IPS-20b (cell line): ENCODE measurements around the gene NF1.
"Not testable (repeated sequence)": the region's sequence is repeated elsewhere in the genome, so short reads cannot be mapped to it uniquely, and the experiment has no call there.

Source experiments
- H3K27ac ChIP-seq: one replicate; pipeline ENCODE4 v1.5.1; 2013; ENCODE audit warnings: low read length
- H3K27me3 ChIP-seq: 2 replicates; pipeline ENCODE4 v1.6.1; 2013; ENCODE audit warnings: mild to moderate bottlenecking, low read length, inconsistent platforms; ENCODE audit not compliant: insufficient read depth
- H3K36me3 ChIP-seq: 2 replicates; pipeline ENCODE4 v1.6.1; 2013; ENCODE audit warnings: low read depth, mild to moderate bottlenecking, inconsistent platforms, low read length, moderate library complexity; ENCODE audit not compliant: insufficient read depth
- H3K4me1 ChIP-seq: 2 replicates; pipeline ENCODE4 v1.6.1; 2013; ENCODE audit warnings: mild to moderate bottlenecking, control low read depth, inconsistent platforms, low read length, moderate library complexity; ENCODE audit not compliant: insufficient read depth
- H3K4me3 ChIP-seq: 2 replicates; pipeline ENCODE4 v1.5.1; 2013; ENCODE audit warnings: mild to moderate bottlenecking, low read length, inconsistent platforms
- H3K9ac ChIP-seq: 2 replicates; pipeline ENCODE4 v1.6.1; 2013; ENCODE audit warnings: low read depth, mild to moderate bottlenecking, inconsistent platforms, low read length, moderate library complexity
- H3K9me3 ChIP-seq: 2 replicates; pipeline ENCODE4 v1.6.1; 2013; ENCODE audit warnings: mild to moderate bottlenecking, low read depth, low read length, inconsistent platforms; ENCODE audit not compliant: insufficient read depth

NF1 gene

DNA sequence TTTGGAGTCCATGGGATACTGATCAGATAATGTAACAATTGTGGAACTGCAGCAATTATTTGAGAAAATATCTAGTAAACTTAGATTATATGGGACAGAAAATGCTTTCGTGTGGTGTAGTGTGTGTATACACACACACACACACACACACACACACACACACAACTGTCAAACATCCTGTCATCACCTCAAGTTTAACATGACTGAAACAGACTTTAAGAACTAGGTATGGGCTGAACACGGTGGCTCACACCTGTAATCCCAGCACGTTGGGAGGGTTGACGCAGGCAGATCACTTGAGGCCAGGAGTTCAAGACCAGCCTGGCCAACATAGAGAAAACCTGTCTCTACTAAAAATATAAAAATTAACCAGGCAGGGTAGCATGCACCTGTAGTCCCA is 227.2 kb downstream of the NF1 start:
- no peak overlapping the region for H3K27ac ChIP-seq
- H3K36me3 ChIP-seq, result no peaks in the 10 kb centered on the region; the same call in 1 of the 2 replicates

GRCh38 chr17:31323551-31323950 is 228.8 kb downstream of the NF1 start:
- Histone ChIP-seq H3K9ac (no peak overlapping the region), H3K27ac (no peak overlapping the region), H3K9me3 (no peaks in the 10 kb centered on the region), H3K4me1 (no peaks in the 10 kb centered on the region), H3K4me3 (no peak overlapping the region), H3K27me3 (no peaks in the 10 kb centered on the region), H3K36me3 (peaks cover 7% of the 10 kb centered on the region)

More for the DNA sequence above, 227.2 kb downstream of the NF1 start:
- Histone ChIP-seq H3K27me3 (no peaks in the 10 kb centered on the region), H3K4me3 (no peak overlapping the region), H3K9me3 (no peaks in the 10 kb centered on the region), H3K4me1 (no peaks in the 10 kb centered on the region), H3K9ac (no peak overlapping the region)

DNA sequence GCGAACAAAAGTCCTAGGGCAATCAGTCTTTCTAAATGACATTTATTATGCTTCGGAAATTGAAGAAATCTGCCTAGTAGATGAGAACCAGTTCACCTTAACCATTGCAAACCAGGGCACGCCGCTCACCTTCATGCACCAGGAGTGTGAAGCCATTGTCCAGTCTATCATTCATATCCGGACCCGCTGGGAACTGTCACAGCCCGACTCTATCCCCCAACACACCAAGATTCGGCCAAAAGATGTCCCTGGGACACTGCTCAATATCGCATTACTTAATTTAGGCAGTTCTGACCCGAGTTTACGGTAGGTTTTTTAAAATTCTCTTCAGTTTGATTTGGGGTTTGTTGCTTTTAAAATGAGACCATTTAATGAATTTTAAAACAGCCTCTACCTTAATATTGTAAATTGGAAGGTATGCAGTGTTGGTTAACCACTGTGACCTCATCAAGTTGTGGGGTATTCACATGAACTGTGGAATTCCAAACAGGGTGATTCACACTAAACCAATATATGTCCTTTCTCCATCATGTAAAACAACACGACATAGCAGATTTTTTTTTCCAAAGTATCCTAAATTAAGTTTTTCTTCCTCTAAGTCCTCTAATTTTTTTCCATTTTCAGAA is 232.9 kb downstream of the NF1 start:
- Histone ChIP-seq H3K4me1 (no peaks in the 10 kb centered on the region), H3K9me3 (no peaks in the 10 kb centered on the region), H3K4me3 (no peak overlapping the region), H3K36me3 (peaks cover 12% of the 10 kb centered on the region), H3K9ac (no peak overlapping the region), H3K27ac (no peak overlapping the region), H3K27me3 (no peaks in the 10 kb centered on the region)

GRCh38 chr17:31328160-31328535 is 233.4 kb downstream of the NF1 start:
- Histone ChIP-seq H3K27me3 (no peaks in the 10 kb centered on the region), H3K4me3 (no peak overlapping the region), H3K9me3 (no peaks in the 10 kb centered on the region), H3K27ac (no peak overlapping the region), H3K4me1 (no peaks in the 10 kb centered on the region), H3K9ac (no peak overlapping the region), H3K36me3 (peaks cover 12% of the 10 kb centered on the region)

- no peak overlapping the region for H3K9ac ChIP-seq
- no peaks in the 10 kb centered on the region for H3K4me1 ChIP-seq
- no peaks in the 10 kb centered on the region for H3K27me3 ChIP-seq
- no peaks in the 10 kb centered on the region for H3K9me3 ChIP-seq
- peaks cover 12% of the 10 kb centered on the region for H3K36me3 ChIP-seq
- H3K4me3 ChIP-seq, result no peak overlapping the region
- no peak overlapping the region for H3K27ac ChIP-seq
These were observed 234.4 kb downstream of the NF1 start for GRCh38 chr17:31329221-31329620.

DNA sequence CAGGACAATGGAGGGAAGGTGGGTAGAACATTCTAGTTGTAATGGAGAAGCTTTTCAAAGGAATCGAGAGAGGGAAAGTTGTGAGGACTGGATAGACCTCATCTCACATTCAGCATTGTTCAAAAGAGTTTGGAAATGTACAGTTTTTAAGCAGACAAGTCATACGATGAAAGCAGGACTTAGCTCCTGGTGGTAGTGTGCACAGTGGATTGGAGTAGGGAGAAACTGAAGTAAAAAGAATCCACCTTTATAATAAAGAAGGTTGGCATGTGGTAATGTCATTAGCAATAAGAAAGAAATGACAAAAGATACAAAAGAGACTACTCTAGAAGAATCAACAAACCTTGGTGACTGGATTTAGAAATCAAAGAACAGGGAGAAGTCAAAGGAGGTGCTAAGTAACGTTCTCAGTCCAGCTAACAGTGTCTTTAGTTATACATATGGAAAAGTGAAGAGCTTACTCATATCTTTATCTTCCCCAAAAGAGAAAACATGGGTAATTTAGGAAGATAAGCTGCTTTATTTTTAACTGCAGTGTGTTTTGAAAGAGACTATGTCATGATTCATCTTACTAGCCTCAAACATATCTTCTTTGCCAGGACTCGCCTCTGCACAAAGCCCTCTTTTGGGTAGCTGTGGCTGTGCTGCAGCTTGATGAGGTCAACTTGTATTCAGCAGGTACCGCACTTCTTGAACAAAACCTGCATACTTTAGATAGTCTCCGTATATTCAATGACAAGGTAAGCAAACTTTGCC is 245.3 kb downstream of the NF1 start:
- Histone ChIP-seq H3K9ac (no peak overlapping the region), H3K36me3 (peaks cover 12% of the 10 kb centered on the region; the same call in 1 of the 2 replicates), H3K27me3 (no peaks in the 10 kb centered on the region), H3K27ac (no peak overlapping the region), H3K4me1 (no peaks in the 10 kb centered on the region), H3K9me3 (no peaks in the 10 kb centered on the region), H3K4me3 (no peak overlapping the region)

DNA sequence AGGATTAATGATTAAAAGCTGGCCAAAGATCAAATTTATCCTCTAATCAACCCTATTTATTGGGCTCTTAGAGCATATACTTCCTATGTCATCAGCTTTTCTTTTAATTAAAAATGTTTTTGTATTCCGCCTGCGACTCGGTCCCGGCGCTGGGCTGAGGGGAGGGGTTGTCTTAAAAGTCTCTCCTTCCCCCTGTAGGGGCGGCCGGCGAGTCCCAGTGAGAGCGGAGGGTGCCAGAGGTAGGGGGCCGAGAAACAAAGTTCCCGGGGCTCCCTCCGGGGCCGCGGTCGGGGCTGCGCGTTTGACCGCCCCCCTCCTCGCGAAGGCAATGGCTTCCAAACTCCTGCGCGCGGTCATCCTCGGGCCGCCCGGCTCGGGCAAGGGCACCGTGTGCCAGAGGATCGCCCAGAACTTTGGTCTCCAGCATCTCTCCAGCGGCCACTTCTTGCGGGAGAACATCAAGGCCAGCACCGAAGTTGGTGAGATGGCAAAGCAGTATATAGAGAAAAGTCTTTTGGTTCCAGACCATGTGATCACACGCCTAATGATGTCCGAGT is 250.5 kb downstream of the NF1 start:
- H3K27me3 ChIP-seq, H3K4me3 ChIP-seq, H3K4me1 ChIP-seq, H3K9me3 ChIP-seq, H3K27ac ChIP-seq, H3K9ac ChIP-seq: not testable (repeated sequence)
- peaks cover 16% of the 10 kb centered on the region for H3K36me3 ChIP-seq

GRCh38 chr17:31349454-31349853 is 254.7 kb downstream of the NF1 start:
- Histone ChIP-seq H3K9ac (no peak overlapping the region), H3K27me3 (no peaks in the 10 kb centered on the region), H3K27ac (no peak overlapping the region), H3K36me3 (peaks cover 41% of the 10 kb centered on the region), H3K9me3 (no peaks in the 10 kb centered on the region), H3K4me3 (no peak overlapping the region), H3K4me1 (no peaks in the 10 kb centered on the region)

DNA sequence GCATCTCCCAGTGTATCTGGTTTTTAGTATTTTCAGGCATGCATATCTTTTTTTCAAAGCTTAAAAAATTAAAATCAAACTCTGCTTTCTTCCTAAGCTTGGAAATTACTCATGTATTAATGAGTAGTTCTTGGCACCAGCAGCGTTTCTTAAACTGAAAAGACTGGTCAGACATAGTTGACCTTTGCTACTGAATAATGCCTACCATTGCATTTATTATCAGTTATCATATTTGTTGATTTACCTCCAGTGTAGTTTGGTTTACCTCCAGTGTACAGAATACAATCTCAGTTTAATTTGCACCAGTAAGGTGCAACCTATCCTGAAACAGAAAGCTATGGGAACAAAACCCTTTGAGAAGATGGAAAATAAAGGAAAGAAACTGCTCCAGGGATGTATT is 261.2 kb downstream of the NF1 start:
- H3K27me3 ChIP-seq, result no peaks in the 10 kb centered on the region
- peaks cover 58% of the 10 kb centered on the region for H3K36me3 ChIP-seq
- H3K9me3 ChIP-seq, result no peaks in the 10 kb centered on the region
- no peak overlapping the region for H3K27ac ChIP-seq
- no peak overlapping the region for H3K9ac ChIP-seq
- H3K4me1 ChIP-seq, result no peaks in the 10 kb centered on the region
- H3K4me3 ChIP-seq, result no peak overlapping the region

- no peak overlapping the region for H3K9ac ChIP-seq
- H3K36me3 ChIP-seq, result peaks cover 62% of the 10 kb centered on the region
- H3K4me1 ChIP-seq, result no peaks in the 10 kb centered on the region
- H3K4me3 ChIP-seq, result no peak overlapping the region
- no peaks in the 10 kb centered on the region for H3K27me3 ChIP-seq
- no peaks in the 10 kb centered on the region for H3K9me3 ChIP-seq
- no peak overlapping the region for H3K27ac ChIP-seq
These were observed 262.3 kb downstream of the NF1 start for GRCh38 chr17:31357091-31357490.

GRCh38 chr17:31357839-31358394 is 263.1 kb downstream of the NF1 start:
- no peaks in the 10 kb centered on the region for H3K9me3 ChIP-seq
- peaks cover 62% of the 10 kb centered on the region for H3K36me3 ChIP-seq
- no peak overlapping the region for H3K9ac ChIP-seq
- H3K4me3 ChIP-seq, result no peak overlapping the region
- no peaks in the 10 kb centered on the region for H3K4me1 ChIP-seq
- H3K27me3 ChIP-seq, result no peaks in the 10 kb centered on the region
- H3K27ac ChIP-seq, result no peak overlapping the region

DNA sequence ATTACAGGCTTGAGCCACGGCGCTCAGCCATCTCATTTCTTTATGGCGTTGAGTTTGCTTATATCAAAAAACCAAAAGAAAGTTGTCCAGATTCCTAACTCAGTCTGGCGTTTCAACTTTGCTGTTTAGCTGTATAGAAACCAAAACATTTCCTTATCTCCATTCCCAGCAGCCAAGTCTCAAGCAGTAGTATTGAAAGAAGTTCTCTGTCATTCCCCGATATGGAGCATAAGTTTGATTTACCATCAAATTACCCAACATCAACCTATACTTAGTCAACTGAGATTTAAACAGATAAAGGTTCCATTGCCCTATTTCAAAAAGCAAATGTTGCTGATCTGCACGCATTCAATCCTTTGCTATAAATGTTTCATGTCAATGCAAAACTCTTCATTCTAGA is 269.2 kb downstream of the NF1 start:
- Histone ChIP-seq H3K27ac (no peak overlapping the region), H3K4me3 (no peak overlapping the region), H3K27me3 (no peaks in the 10 kb centered on the region), H3K9me3 (no peaks in the 10 kb centered on the region), H3K9ac (no peak overlapping the region), H3K4me1 (no peaks in the 10 kb centered on the region; the same call in 1 of the 2 replicates), H3K36me3 (peaks cover 39% of the 10 kb centered on the region)
